ENCODE measurements around the gene ANKRD36C.
"Not testable (repeated sequence)": the region's sequence is repeated elsewhere in the genome, so short reads cannot be mapped to it uniquely, and the experiment has no call there.

ANKRD36C gene

DNA sequence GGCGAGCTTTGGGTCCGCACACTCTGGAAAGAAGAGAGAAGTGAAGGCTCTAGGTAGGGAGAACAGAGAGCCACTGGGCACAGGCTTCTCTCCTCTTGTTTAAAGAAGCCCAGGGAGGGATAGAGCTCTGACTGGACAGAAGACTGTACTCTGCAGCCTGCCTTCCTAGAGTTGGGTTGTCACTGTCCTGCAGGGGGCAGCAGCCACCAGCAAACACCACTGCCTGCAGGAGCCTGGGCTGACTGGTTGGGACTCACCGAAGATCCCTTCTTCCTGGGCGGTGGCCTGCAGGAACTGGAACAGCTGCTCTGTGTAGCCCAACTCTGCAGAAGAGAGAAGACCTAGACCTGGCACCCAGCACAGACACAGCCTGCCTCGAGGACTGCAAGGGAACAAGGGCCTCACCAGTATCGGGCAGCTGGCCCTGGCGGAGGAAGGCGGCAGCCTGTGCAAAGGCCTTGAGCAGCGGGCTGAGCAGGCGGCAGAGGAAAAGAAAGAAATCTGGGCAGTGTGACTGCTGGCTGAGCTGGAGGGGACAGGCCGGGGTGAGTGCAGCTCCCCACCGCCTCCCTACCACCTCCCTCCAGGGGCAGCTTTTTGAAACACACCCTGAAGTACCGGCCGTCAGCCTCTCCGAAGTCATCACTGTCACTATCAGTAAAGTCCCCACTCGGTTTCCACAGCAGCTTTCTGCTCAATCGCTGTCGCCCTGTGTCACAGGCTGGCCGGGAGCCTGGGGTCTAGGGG is 31.2 kb upstream of the ANKRD36C start:
- peak; percentile 81 for DNase-seq (ENCODE audit: low read depth)
- peak; percentile 82 for TF ChIP-seq CTCF (IDR thresholded peaks at IDR 0.05; ENCODE audit: low read depth, low read length)
- not testable (repeated sequence) for H3K4me3 ChIP-seq (ENCODE audit: low read depth, low read length)

- H3K4me3 ChIP-seq (ENCODE audit: low read depth, low read length); DNase-seq (ENCODE audit: low read depth): not testable (repeated sequence)
Measured at GRCh38 chr2:96022126-96022525, 30.5 kb upstream of the ANKRD36C start.

DNA sequence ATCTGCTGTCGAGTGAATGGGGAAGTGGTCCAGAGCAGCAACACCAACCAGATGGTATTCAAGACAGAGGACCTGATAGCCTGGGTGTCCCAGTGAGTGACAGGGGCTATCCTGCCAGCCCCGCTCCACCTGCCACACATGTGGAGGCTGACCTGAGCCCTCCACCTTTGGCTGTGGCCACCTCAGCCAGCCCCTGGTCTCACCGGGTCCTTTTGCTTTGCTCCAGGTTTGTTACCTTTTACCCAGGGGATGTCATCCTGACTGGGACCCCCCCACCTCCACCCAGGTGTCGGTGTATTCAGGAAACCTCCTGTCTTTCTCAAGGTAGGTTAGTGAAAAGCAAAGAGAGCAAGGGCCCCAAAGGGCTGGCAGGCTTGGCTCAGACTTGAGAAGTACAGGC is 29.5 kb upstream of the ANKRD36C start:
- DNase-seq (ENCODE audit: low read depth); H3K4me3 ChIP-seq (ENCODE audit: low read depth, low read length): not testable (repeated sequence)

DNA sequence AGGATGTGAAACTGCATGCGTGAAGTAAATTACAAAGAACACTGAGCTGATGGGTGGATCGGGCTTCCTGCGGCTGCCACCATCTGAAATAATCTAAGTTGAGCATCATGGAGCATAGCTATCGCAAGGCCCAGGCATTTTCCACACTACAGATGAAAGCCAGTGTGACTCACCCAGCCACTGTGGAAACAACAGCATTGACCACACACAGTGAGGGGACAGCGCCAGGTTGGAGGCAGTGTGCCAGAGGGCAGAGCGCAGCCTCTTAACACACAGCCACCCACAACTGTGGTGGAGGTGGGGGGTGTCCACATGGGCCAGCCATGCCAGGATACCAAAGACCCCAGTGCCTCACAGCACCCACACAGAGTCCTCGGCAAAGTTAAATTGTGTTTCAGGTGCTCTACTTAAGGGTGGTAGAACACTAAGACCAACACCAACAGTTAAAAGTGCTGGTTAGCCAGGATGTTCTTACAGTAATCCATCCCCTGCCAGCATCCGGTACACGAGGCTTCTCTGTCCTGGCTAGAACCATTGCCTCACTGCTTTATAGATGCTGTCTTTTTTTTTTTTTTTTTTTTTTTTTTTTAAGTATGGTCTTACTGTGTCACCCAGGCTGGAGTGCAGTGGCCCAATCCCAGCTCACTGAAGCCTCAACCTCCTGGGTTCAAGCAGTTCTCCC is 28.4 kb upstream of the ANKRD36C start:
- H3K4me3 ChIP-seq (ENCODE audit: low read depth, low read length); DNase-seq (ENCODE audit: low read depth): not testable (repeated sequence)

DNA sequence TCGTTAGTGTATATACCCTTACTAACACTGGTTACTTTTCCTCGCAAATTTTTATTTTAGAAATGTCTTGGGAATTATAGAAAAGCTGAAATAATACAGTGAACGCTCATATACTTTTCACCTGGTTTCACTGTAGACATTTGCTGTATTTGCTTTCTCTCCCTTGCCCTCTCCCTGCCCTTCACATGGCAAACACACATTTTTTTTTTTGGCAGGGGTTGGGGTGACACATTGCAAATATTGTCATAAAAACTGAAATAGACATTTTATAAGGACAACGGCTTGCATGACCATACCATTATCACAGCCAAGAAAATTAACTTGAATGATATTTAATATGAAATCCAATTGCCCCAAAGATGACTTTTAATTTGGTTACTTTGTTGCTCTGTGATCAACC is 24.7 kb upstream of the ANKRD36C start:
- DNase-seq (ENCODE audit: low read depth); H3K4me3 ChIP-seq (ENCODE audit: low read depth, low read length): not testable (repeated sequence)

DNA sequence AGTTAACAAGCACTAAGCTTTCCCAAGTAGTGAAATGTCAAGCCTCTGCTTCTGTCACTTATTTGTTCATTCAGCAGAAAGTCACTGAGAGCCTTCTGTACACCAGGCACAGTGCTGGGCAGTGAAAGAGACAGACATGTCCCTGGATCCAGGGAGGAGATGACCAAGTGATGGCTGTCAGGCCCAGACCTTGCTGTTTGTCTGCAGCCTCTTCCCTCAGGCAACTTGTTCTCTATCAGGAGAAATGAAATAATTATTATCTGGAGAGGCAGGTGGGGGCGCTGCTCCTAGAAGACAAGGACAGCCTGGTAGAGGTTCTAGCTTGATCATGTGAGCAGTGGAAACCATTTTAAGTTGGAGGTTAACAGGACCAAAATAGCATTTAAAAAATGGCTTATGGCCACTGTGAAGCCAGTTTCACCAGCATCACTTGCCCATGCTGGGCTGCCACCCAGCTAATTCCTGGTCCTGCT is 21.2 kb upstream of the ANKRD36C start:
- not testable (repeated sequence) for DNase-seq (ENCODE audit: low read depth); H3K4me3 ChIP-seq (ENCODE audit: low read depth, low read length)

DNA sequence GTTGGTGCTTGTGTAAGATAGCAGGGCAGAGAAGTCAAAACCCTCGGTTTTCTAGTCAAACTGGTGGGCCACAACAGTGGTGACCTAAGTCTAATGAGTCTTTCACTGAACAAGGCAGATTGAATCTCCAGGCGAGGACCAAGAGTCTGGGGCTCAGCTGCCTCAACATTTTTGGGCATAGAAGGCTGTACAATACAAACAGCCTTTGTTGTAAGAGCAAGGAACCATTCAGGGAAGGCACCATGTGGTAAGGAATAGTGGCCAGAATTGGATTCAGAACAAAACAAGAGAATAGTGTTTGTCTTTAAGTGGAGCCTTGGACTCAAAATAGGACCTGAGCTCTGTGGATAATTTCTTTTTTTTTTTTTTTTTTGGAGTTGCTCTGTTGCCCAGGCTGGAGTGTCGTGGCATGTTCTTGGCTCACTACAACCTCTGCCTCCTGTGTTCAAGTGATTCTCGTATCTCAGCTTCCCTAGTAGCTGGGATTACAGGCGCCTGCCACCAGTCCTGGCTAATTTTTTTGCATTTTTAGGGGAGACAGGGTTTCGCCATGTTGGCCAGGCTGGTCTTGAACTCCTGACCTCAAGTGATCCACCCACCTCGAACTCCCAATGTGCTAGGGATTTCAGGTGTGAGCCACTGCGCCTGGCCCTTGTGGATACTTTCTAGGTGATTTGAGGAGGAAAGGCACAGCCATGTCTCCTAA is 20.6 kb upstream of the ANKRD36C start:
- DNase-seq (ENCODE audit: low read depth); H3K4me3 ChIP-seq (ENCODE audit: low read depth, low read length): not testable (repeated sequence)

DNA sequence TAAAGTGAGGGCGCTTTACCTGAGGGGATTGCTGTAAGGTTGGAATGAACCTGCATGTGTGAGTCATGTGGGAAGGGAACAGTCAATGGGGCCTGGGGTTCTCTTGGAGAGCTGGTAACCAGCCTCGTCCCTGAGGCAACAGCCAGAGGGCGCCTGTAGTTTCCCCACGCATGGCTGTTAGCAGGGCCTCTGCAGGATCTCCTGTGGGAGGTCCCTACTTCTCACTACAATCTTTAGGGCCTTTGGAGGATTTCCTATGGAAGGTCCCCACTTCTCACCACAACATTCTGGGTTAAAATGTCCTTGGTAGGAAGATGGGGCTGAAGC is 19.5 kb upstream of the ANKRD36C start:
- TF ChIP-seq CTCF (IDR thresholded peaks at IDR 0.05; ENCODE audit: low read depth, low read length): peak; percentile 46
- DNase-seq (ENCODE audit: low read depth): peak; percentile 69
- peak overlapping the region; percentile 57 for H3K4me3 ChIP-seq (ENCODE audit: low read depth, low read length)

GRCh38 chr2:96010320-96011128 is 18.9 kb upstream of the ANKRD36C start:
- H3K4me3 ChIP-seq (ENCODE audit: low read depth, low read length): peak overlapping the region; percentile 57
- DNase-seq (ENCODE audit: low read depth): peak; percentile 95

- peak overlapping the region; percentile 32 for H3K4me3 ChIP-seq (ENCODE audit: low read depth, low read length)
- DNase-seq (ENCODE audit: low read depth): not testable (repeated sequence)
Measured at GRCh38 chr2:96009833-96010232, 18.2 kb upstream of the ANKRD36C start.

DNA sequence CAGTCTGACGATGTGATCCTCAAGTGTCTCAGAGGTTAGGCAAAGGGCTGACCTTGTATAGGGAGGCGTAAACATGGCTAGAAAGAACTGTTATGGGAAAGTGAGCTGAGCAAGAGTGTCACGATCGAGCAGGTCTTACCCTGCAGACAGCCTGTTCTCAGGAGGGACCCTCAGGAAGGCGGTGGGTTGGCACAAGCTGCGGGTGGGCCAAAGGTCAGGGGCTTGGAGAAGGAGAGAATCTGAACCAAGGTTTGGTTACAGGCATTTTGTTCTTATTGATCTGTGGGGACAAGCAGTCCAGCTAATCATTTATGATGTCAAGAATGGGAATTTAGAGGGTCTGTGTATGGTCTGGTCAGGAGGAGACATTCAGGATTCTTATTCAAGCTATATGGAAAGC is 16.4 kb upstream of the ANKRD36C start:
- DNase-seq (ENCODE audit: low read depth); H3K4me3 ChIP-seq (ENCODE audit: low read depth, low read length): not testable (repeated sequence)

- DNase-seq (ENCODE audit: low read depth): not testable (repeated sequence)
Measured at GRCh38 chr2:96006248-96006647, 14.6 kb upstream of the ANKRD36C start.

More at GRCh38 chr2:96006248-96006647, 14.6 kb upstream of the ANKRD36C start:
- H3K4me3 ChIP-seq (ENCODE audit: low read depth, low read length): not testable (repeated sequence)

All from NB4 (cell line).